Fibroblast of gingiva (primary cell): ENCODE results near the gene AAMP.
A peak's percentile ranks its signal among the peaks of the same experiment; 100 is the strongest.
"Not testable (repeated sequence)": the region's sequence is repeated elsewhere in the genome, so short reads cannot be mapped to it uniquely, and the experiment has no call there.

Source experiments
- DNase-seq: peaks from one replicate; pipeline ENCODE4 v3.0.0-alpha.2; 2011; ENCODE audit warnings: low read depth

Gene AAMP, protein sequence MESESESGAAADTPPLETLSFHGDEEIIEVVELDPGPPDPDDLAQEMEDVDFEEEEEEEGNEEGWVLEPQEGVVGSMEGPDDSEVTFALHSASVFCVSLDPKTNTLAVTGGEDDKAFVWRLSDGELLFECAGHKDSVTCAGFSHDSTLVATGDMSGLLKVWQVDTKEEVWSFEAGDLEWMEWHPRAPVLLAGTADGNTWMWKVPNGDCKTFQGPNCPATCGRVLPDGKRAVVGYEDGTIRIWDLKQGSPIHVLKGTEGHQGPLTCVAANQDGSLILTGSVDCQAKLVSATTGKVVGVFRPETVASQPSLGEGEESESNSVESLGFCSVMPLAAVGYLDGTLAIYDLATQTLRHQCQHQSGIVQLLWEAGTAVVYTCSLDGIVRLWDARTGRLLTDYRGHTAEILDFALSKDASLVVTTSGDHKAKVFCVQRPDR

DNA sequence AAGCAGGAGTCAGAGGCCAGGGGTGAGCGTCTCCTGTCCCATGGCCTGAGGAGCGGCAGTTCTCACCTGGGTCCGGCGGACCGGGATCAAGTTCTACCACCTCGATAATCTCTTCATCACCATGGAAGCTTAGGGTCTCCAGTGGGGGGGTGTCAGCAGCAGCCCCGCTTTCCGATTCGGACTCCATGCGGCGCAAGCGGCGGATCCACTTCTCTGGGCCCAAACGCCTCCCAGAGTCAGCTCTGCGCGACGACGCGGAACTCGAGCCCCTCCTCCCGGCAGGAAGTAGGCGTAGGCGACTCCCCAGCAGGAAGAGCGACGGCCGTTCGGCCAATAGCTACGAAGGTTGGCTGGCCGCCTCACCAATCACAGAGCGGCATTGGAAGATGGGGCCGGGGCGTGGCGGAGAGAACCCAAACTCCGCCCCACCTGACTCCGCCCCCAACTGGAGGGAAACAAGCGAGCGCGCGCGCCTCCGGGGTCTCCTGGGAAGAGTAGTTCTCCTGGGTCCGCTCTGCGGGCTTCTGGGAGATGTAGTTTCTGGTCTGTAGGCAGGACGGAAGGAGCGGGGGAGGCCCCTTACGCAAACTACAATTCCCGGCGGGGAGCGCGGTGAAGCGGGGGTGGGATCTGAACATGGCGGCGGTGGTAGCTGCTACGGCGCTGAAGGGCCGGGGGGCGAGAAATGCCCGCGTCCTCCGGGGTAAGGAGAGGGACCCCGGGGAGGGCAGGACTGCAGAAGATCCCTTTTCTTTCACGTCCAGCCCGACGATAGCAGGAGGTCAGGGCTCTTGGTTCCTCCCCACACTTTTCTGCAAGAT is at the start of gene AAMP, which contains the start of gene PNKD:
AAMP (minus strand) TSS at position 238 of the 821 bp plus-strand sequence; CDS start at position 187, 51 bp downstream.
PNKD (plus strand) TSS at position 620 of the 821 bp plus-strand sequence; CDS start at position 637, 17 bp downstream.
- DNase-seq: peak; percentile 99

GRCh38 chr2:218318241-218318640 is 48.3 kb upstream of the AAMP start:
- no peak for DNase-seq

DNA sequence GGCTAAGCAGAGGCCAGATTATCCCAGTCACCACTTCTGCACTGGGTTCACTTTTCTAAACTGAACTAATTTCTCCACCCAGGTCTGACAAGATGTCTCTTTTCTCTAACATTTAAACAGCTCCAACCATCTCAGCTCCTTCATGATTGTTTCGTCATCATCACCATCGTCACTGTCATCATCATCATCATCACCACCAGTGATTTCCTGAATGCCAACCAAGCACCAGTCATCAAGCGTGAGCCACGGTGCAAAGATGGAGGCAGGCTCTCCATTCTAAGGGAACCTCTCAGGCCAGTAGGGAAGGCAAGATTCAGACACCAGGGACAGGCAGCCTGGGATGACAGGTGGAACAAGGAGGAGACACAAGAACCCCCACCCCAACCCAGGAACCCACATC is 47.9 kb upstream of the AAMP start:
- DNase-seq: no peak

DNA sequence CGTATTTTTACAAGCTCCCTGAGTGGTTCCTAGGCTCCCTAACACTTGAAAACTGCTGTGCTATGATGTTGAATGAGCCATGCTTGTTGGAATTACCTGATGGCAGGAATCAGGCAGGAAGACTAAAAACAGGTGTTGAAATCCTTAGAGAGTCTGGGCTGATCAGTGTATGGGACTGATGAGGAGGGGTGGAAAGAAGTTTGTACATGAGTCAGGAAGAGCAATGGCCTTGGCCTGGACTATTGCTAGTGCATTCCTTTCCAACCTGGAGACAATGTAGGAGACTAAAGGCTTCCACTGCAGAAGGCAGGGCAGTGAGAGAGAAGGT is 47.3 kb upstream of the AAMP start:
- no peak for DNase-seq

DNA sequence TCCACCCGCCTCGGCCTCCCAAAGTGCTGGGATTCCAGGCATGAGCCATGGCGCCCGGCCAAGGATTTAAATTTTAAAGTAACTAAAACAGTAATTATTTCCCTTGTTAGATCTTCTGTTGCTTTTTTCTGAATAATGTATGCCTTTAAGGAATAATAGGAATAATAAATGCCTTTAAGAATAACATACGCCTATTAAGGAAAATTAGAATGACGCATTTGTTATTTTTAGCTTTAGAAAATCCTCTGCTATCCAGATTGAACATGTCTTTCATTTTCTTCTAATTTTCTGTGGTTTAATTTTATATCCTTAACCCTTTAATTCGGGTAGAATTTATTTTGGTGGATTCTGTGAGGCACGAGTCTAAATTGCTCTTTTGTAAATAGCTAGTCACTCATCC is 45.5 kb upstream of the AAMP start:
- no peak for DNase-seq

GRCh38 chr2:218314764-218315163 is 44.8 kb upstream of the AAMP start:
- not testable (repeated sequence) for DNase-seq

- no peak for DNase-seq
Observed at GRCh38 chr2:218313356-218313755, 43.4 kb upstream of the AAMP start.

DNA sequence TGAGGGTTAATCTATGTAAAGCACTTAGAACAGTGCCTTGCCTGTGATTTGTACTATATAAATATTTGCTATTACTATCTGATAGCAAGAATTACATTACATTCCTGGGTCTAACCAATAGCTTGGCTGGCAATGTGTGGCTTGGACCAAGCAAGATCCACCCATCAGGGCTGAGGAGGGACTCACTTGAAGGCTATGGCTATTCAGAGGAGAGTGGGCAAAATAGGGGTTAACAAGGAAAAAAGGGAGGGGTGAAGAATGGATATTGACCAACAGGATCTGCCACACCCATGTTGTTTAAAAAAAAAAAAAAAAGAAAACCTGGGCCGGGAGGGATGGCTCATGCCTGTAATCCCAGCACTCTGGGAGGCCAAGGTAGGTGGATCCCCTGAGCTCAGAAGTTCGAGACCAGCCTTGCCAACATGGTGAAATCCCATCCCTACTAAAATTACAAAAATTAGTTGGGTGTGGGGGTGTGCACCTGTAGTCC is 42.4 kb upstream of the AAMP start:
- DNase-seq: no peak

DNA sequence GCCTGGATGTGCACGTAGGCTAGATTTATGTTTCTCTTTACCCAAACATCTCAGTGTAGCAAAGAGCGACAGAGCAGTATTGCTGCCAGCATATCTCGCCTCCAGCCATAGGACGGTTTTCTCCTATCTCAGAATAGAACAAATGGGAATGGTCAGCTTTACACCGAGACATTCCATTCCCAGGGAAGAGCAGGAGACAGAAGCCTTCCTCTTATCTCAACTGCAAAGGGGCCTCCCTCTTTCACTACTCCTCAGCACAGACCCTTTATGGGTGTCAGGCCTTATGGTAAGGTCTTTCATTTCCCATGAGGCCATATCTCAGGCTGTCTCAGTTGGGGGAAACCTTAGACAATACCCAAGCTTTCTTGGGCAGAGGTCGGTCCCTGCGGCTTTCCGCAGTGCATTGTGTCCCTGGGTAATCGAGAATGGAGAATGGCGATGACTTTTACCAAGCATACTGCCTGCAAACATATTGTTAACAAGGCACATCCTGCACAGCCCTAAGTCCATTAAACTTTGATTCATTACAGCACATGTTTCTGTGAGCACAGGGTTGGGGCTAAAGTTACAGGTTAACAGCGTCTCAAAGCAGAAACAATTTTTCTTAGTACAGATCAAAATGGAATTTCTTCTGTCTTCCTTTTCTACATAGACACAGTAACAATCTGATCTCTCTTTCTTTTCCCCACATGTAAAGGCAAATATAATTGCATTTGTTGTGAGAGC is 41.8 kb upstream of the AAMP start:
- not testable (repeated sequence) for DNase-seq

- DNase-seq: no peak
Observed at GRCh38 chr2:218310853-218311540, 41.1 kb upstream of the AAMP start.

GRCh38 chr2:218307415-218308090 is 37.6 kb upstream of the AAMP start:
- DNase-seq: no peak

DNA sequence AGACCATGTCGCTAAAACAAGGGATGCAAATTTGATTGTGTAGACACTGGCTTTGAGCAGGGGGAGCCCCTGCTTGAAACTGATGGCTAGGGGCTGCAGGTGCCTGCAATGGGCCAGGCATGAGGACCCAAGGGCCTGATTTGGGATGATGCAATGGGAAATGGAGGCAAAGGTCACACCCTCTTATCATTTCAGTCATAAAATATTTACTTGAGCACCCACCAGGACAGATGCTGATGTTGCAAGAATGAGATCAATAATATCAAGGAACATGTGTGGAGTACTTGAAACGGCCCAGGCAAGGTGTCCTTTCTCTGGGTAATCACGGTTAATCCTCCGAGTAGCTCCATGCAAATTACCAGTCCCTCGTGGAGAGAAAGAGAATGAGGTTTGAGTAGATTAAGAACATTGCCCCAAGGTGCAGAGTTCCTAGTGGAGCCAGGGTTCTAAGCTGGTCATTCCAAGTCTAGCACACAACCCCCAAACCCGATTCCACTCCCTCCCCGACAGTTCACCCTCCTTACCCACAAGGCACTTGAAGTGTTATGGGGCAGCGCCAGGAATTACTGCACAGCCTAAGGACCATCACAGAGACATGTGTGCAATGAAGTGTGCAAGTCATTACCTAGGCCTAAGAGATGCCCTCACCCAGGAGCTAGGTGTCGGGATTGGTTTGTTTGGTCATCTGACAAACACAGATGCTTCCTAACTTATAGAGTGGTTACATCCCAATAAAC is 36.4 kb upstream of the AAMP start:
- DNase-seq: no peak

GRCh38 chr2:218305383-218305782 is 35.4 kb upstream of the AAMP start:
- DNase-seq: no peak

DNA sequence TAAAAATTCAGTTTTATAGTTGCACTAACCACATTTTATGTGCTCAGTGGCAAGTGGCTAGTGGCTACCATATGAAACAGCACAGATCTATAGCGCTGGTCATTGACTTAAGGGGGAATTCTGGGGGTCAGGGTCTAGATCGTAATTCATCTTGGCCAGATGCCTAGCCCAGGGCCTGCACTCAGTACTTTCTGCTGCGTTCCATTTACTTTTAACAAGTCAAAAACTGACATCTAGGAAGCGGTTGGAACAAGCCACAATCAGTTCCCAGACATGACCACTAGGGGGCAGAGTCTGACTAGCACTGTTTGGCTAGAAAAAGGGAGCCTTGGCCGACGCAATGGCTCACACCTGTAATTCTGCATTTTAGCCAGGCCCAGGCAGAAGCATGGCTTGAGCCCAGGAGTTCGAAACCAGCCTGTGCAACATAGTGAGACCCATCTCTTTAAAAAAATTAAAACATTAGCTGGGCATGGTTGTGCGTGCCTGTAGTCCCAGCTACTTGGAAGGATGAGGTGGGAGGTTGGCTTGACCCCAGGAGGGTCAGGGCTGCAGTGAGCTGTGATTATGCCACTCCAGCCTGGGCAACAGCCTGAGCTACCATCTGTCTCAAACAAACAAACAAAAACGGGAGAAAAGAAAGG is 31.4 kb upstream of the AAMP start:
- DNase-seq: peak; percentile 59

GRCh38 chr2:218300141-218300540 is 30.2 kb upstream of the AAMP start:
- DNase-seq: no peak

- no peak for DNase-seq
Observed at GRCh38 chr2:218298314-218298875, 28.5 kb upstream of the AAMP start.

GRCh38 chr2:218296847-218297246 is 26.9 kb upstream of the AAMP start:
- DNase-seq: no peak

DNA sequence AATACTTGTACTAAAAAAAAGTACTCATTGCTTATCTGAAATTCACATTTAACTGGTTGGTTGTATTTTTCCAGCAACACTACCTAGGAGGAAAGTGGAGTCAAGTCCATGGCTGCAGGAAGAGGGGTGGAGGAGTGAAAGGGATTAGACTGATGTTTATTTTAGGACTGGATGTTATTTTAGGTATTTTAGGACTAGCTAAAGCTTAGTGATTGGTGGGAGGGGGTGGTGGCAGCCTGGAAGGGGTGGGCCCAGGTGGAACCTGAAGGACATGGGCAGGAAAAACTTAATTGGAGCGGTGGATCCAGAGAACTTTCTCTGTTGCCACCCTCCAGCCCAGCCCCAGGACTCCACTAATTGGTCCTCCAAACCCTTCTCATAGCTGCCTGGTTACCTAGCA is 26.3 kb upstream of the AAMP start:
- no peak for DNase-seq

DNA sequence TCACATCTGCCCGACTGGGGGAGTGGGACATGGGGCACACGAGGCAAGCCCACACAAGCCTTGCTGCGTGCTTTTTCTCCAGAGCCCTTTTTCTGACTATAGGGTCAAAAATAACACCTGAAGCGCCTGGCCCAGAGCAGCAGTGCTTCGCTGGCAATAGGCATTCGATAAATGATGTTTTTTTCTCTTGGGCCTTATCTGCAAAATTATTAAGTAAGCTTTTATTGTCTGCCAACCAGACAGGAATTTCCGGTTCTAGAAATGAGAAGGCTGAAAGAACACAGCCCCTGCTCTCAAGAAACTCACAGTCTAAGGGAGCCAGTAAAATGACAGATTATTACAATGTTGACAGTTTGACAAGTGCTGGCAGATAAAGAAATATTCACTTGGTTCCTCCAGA is 25.1 kb upstream of the AAMP start:
- DNase-seq: no peak
